Measurements from ENCODE around the gene USP21. TPM values are rescaled to one million over a fixed set of nuclear protein-coding genes. Genes with fewer than 3 reads are reported as not detected.

The USP21 gene
- total and polyA plus RNA-seq, 9 of the 15 experiments (the other 6 are each of a cell fraction or from before 2014, with no cell fraction given): 4.9 to 52.4 (median 21.6) TPM

- TF ChIP-seq ARID3A (IDR thresholded peaks at IDR 0.05; ENCODE audit: borderline replicate concordance, low read depth, low read length): no peak
- 0 out of 2 replicates have a peak, but pooled peaks have one; percentile 50 for TF ChIP-seq ETV5 (CRISPR knock-in tag; IDR thresholded peaks at IDR 0.05; ENCODE audit: low read depth)
- no peak for TF ChIP-seq BRD9 (IDR thresholded peaks at IDR 0.05; ENCODE audit: low read depth, partially characterized antibody)
- no peak for TF ChIP-seq CEBPB (tag; IDR thresholded peaks at IDR 0.05)
- TF ChIP-seq SMAD3 (CRISPR knock-in tag; conservative IDR thresholded peaks at IDR 0.05): no peak
- no peak for TF ChIP-seq ZNF23 (CRISPR knock-in tag; IDR thresholded peaks at IDR 0.05)
- no peak for TF ChIP-seq TCF3 (CRISPR knock-in tag; IDR thresholded peaks at IDR 0.05)
- no peak for TF ChIP-seq ZNF77 (CRISPR knock-in tag; IDR thresholded peaks at IDR 0.05)
- TF ChIP-seq C11orf30 (IDR thresholded peaks at IDR 0.05; ENCODE audit: low read depth): peak; percentile 58
- no peak for TF ChIP-seq ZNF766 (CRISPR knock-in tag; conservative IDR thresholded peaks at IDR 0.05)
- TF ChIP-seq DPF2 (IDR thresholded peaks at IDR 0.05): peak; percentile 69
- no peak for TF ChIP-seq NKRF (IDR thresholded peaks at IDR 0.05; ENCODE audit: borderline replicate concordance)
- TF ChIP-seq ZEB2 (IDR thresholded peaks at IDR 0.05): peak; percentile 49; the same call in 1 of the 2 replicates
- no peak for TF ChIP-seq ZNF12 (CRISPR knock-in tag; IDR thresholded peaks at IDR 0.05)
- TF ChIP-seq KLF10 (CRISPR knock-in tag; IDR thresholded peaks at IDR 0.05): no peak
- TF ChIP-seq CBX5 (IDR thresholded peaks at IDR 0.05; ENCODE audit: borderline replicate concordance, low read depth): 0 out of 2 replicates have a peak, but pooled peaks have one; percentile 7
- TF ChIP-seq SNIP1 (IDR thresholded peaks at IDR 0.05; ENCODE audit: low read depth): no peak
- TF ChIP-seq SIRT6 (IDR thresholded peaks at IDR 0.05; ENCODE audit: low read depth, low read length): no peak
- TF ChIP-seq MTA1 (IDR thresholded peaks at IDR 0.05; ENCODE audit: borderline replicate concordance): no peak
- 0 out of 2 replicates have a peak, but pooled peaks have one; percentile 7 for TF ChIP-seq CREM (IDR thresholded peaks at IDR 0.05; ENCODE audit: low read depth)
- no peak; the same call in 1 of the 2 replicates for TF ChIP-seq MAFG (tag; conservative IDR thresholded peaks at IDR 0.05)
- 0 out of 2 replicates have a peak, but pooled peaks have one; percentile 15 for TF ChIP-seq FOSL1 (tag; conservative IDR thresholded peaks at IDR 0.05)
- no peak for TF ChIP-seq CCAR2 (IDR thresholded peaks at IDR 0.05; ENCODE audit: low read depth, low read length)
- TF ChIP-seq ELF4 (CRISPR knock-in tag; IDR thresholded peaks at IDR 0.05): 0 out of 2 replicates have a peak, but pooled peaks have one; percentile 28
- no peak for TF ChIP-seq KDM5B (IDR thresholded peaks at IDR 0.05; ENCODE audit: insufficient replicate concordance, low read depth, low read length)
- TF ChIP-seq ZBTB17 (CRISPR knock-in tag; IDR thresholded peaks at IDR 0.05): no peak
- TF ChIP-seq ZBTB34 (CRISPR knock-in tag; IDR thresholded peaks at IDR 0.05): no peak
- TF ChIP-seq POLR2B (IDR thresholded peaks at IDR 0.05; ENCODE audit: low read depth, partially characterized antibody): peak; percentile 39
These were observed 41.2 kb downstream of the USP21 start (continued) for GRCh38 chr1:161200421-161200991.
